ENCODE measurements around the gene WNT10A. TPM values are rescaled to one million over a fixed set of nuclear protein-coding genes. Genes with fewer than 3 reads are reported as not detected.

WNT10A gene
- total and polyA plus RNA-seq, 10 of the 15 experiments (the other 5 are each of a cell fraction or from before 2014, with no cell fraction given), result 0.61 to 45.0 (median 6.9) TPM

DNA sequence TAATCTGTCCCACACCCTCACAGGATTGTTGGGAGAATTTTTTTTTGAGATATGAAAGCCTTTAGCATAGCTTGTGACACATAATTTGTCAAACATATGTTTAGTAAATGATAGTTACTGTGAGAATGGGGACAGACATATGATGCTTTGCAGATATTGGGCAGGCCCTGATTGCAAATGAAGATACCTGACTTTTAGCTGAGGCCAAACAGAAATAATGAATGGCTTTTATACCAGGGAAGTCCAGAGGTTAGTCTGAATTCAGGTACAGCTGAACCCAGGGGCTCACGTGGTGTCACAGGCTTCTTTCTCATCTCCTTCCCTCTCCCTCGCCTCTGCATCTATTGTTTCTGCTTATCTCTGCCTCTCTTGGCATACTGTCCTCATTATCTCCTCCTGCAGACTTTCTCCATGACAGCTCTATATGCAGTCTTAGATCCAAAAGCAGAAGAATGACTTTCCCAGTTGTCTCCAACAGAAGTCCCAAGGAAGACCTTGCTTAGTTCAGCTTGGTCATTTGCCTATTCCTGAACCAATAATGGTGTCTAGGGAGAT is 4.9 kb upstream of the WNT10A start:
- H2AFZ ChIP-seq (ENCODE audit: control insufficient read depth, low read depth, low read length), result no peak overlapping the region
- H3K27ac ChIP-seq (ENCODE audit: control insufficient read depth, insufficient read depth), result no peak overlapping the region
- no TSS peak for BruUV-seq (replicated peaks)
- SMC1A ChIA-PET (ENCODE audit: uncharacterized antibody, unreplicated experiment), result interaction anchor here (0.5 to 15.8 kb wide), 19 partner anchors 8 to 279 kb away, joined by 3 to 780 read pairs (median 4); no protein-coding TSS in a partner anchor
- in situ Hi-C loops (cut with MboI) (no loop called here), intact Hi-C loops (cut with micrococcal nuclease; ENCODE audit: unreplicated experiment) (loop anchor here (1.0 to 2.0 kb wide), 2 partner anchors 23 to 105 kb away; no protein-coding TSS in a partner anchor)
- TF ChIP-seq NRF1 (conservative IDR thresholded peaks at IDR 0.05; ENCODE audit: low read depth, low read length) (no peak), ZNF384 (IDR thresholded peaks at IDR 0.05; ENCODE audit: borderline replicate concordance, low read depth, low read length) (no peak), CBX3 (IDR thresholded peaks at IDR 0.05; ENCODE audit: borderline replicate concordance, low read depth) (no peak), ZNF274 (IDR thresholded peaks at IDR 0.05; ENCODE audit: insufficient read depth, insufficient read length) (no peak), NFXL1 (IDR thresholded peaks at IDR 0.05; ENCODE audit: borderline replicate concordance) (no peak), CREB1 (IDR thresholded peaks at IDR 0.05; ENCODE audit: low read depth) (no peak), HDAC2 (IDR thresholded peaks at IDR 0.05) (no peak), RCOR1 (conservative IDR thresholded peaks at IDR 0.05; ENCODE audit: low read depth, low read length) (no peak), SIX5 (IDR thresholded peaks at IDR 0.05; ENCODE audit: low read depth, low read length, severe bottlenecking) (no peak), EED (IDR thresholded peaks at IDR 0.05; ENCODE audit: low read depth) (no peak), YY1 (IDR thresholded peaks at IDR 0.05; ENCODE audit: low read depth, low read length) (no peak), SIN3A (IDR thresholded peaks at IDR 0.05; ENCODE audit: low read depth, low read length) (no peak), BHLHE40 (IDR thresholded peaks at IDR 0.05; ENCODE audit: borderline replicate concordance in 1 of 2, low read depth in 2 of 2, low read length in 1 of 2) (no peak)
- TF ChIP-seq, protein P1, sequence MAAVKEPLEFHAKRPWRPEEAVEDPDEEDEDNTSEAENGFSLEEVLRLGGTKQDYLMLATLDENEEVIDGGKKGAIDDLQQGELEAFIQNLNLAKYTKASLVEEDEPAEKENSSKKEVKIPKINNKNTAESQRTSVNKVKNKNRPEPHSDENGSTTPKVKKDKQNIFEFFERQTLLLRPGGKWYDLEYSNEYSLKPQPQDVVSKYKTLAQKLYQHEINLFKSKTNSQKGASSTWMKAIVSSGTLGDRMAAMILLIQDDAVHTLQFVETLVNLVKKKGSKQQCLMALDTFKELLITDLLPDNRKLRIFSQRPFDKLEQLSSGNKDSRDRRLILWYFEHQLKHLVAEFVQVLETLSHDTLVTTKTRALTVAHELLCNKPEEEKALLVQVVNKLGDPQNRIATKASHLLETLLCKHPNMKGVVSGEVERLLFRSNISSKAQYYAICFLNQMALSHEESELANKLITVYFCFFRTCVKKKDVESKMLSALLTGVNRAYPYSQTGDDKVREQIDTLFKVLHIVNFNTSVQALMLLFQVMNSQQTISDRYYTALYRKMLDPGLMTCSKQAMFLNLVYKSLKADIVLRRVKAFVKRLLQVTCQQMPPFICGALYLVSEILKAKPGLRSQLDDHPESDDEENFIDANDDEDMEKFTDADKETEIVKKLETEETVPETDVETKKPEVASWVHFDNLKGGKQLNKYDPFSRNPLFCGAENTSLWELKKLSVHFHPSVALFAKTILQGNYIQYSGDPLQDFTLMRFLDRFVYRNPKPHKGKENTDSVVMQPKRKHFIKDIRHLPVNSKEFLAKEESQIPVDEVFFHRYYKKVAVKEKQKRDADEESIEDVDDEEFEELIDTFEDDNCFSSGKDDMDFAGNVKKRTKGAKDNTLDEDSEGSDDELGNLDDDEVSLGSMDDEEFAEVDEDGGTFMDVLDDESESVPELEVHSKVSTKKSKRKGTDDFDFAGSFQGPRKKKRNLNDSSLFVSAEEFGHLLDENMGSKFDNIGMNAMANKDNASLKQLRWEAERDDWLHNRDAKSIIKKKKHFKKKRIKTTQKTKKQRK (IDR thresholded peaks at IDR 0.05; ENCODE audit: low read depth, low read length), result no peak
- TF ChIP-seq, protein P2, sequence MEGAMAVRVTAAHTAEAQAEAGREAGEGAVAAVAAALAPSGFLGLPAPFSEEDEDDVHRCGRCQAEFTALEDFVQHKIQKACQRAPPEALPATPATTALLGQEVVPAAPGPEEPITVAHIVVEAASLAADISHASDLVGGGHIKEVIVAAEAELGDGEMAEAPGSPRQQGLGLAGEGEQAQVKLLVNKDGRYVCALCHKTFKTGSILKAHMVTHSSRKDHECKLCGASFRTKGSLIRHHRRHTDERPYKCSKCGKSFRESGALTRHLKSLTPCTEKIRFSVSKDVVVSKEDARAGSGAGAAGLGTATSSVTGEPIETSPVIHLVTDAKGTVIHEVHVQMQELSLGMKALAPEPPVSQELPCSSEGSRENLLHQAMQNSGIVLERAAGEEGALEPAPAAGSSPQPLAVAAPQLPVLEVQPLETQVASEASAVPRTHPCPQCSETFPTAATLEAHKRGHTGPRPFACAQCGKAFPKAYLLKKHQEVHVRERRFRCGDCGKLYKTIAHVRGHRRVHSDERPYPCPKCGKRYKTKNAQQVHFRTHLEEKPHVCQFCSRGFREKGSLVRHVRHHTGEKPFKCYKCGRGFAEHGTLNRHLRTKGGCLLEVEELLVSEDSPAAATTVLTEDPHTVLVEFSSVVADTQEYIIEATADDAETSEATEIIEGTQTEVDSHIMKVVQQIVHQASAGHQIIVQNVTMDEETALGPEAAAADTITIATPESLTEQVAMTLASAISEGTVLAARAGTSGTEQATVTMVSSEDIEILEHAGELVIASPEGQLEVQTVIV (IDR thresholded peaks at IDR 0.05; ENCODE audit: borderline replicate concordance, partially characterized antibody), result no peak
- WGBS (ENCODE audit: insufficient coverage, insufficient replicate concordance, low lambda C conversion rate, missing lambda C conversion rate), result 46% methylated on average over 2 of the region's 2 CpGs
- no peak for DNase-seq (ENCODE audit: low read depth, low spot score)
- H3K9me3 ChIP-seq (replicated peaks; ENCODE audit: control insufficient read depth, insufficient read depth, low read length), result no peaks in the 10 kb centered on the region
- RAD21 ChIA-PET (ENCODE audit: unreplicated experiment), result interaction anchor here (0.8 to 16.0 kb wide), 20 partner anchors 11 to 312 kb away, joined by 3 to 871 read pairs (median 5); partner anchors contain the start of gene CDK5R2
- no peak for FAIRE-seq
- CTCF ChIA-PET, result interaction anchor here (0.6 to 21.9 kb wide), 37 partner anchors 7 to 548 kb away, joined by 3 to 1364 read pairs (median 6); partner anchors contain the start of gene CDK5R2
- no peaks in the 10 kb centered on the region for H3K36me3 ChIP-seq (ENCODE audit: control insufficient read depth in 2 of 2, insufficient read depth in 2 of 2, low read length in 1 of 2)
- peaks cover 10 to 25% of the 10 kb centered on the region in 2 experiments for H3K27me3 ChIP-seq (replicated peaks in 1 of 2; ENCODE audit: control insufficient read depth in 2 of 2, insufficient read depth in 2 of 2, low read length in 1 of 2)
- H3K9ac ChIP-seq (ENCODE audit: control insufficient read depth, insufficient read depth, low read length), result no peak overlapping the region
- no peaks in the 10 kb centered on the region for H4K20me1 ChIP-seq (ENCODE audit: control insufficient read depth, insufficient read depth)
- peaks cover 10% of the 10 kb centered on the region for H3K79me2 ChIP-seq (ENCODE audit: control insufficient read depth, insufficient read depth, low read length)
- POLR2A ChIA-PET, result interaction anchor here (0.7 to 10.6 kb wide), 7 partner anchors 11 to 331 kb away, joined by 3 to 360 read pairs (median 4); partner anchors contain the start of gene ZFAND2B
- no peak overlapping the region for H3K4me3 ChIP-seq
- H3K4me1 ChIP-seq (ENCODE audit: control insufficient read depth, insufficient read depth, low read length), result peaks cover 47% of the 10 kb centered on the region
- H3K4me2 ChIP-seq (ENCODE audit: control insufficient read depth, insufficient read depth), result no peak overlapping the region
- ATAC-seq, result no peak

Measured in GM12878 (cell line).